Measurements from ENCODE around the gene RABGAP1.

The RABGAP1 gene

GRCh38 chr9:123113185-123113584 lies 172.4 kb downstream of the RABGAP1 start:
- Mint-ChIP-seq H3K9me3 (no peaks in the 10 kb centered on the region), H3K27me3 (no peaks in the 10 kb centered on the region), H3K27ac (no peak overlapping the region), H3K4me1 (peaks cover 15% of the 10 kb centered on the region), H3K4me3 (no peak overlapping the region)
- DNase-seq (no peak), ATAC-seq (no peak)

DNA sequence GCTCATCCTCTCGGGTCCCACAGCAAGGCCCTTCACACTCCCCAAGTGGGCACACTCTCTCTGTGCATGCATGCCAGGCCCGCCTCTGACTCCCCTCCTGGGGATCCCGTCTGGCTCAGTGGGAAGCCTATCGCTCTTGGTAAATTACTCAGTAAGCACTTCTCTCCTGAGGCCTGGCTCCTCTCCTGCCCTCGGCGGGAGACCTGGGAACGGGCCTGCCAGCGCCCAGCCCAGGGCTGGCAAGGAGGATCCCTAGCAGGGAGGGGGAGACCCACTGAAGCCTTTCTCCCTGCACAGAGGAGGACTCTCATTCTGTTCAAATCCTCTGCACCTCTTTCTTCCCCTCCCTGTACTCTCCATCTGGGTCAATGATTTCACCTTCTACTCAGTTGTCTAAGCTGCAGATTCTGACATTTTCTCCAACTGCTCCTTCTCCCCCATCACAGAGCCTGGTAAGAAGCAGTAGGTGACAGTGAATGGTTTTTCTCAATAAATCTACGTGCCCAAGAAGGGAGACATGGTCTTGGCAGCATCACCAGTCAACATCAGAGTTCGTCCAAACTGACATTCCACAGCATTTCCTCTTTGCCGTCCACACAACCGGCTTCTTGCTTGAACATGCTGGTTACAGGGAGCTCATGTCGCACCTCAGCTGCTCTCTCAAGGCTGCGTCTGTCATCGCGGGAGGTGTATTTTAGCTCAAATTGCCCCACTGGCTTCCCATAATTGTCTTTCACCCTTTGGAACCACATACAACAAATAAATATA lies 174.5 kb downstream of the RABGAP1 start:
- no peak for ATAC-seq
- H3K27me3 Mint-ChIP-seq = no peaks in the 10 kb centered on the region
- peaks cover 15% of the 10 kb centered on the region for H3K4me1 Mint-ChIP-seq
- no peaks in the 10 kb centered on the region for H3K9me3 Mint-ChIP-seq
- no peak overlapping the region for H3K4me3 Mint-ChIP-seq
- H3K27ac Mint-ChIP-seq = peak overlapping the region in 1 of 2 donors; percentile 50
- no peak for DNase-seq

DNA sequence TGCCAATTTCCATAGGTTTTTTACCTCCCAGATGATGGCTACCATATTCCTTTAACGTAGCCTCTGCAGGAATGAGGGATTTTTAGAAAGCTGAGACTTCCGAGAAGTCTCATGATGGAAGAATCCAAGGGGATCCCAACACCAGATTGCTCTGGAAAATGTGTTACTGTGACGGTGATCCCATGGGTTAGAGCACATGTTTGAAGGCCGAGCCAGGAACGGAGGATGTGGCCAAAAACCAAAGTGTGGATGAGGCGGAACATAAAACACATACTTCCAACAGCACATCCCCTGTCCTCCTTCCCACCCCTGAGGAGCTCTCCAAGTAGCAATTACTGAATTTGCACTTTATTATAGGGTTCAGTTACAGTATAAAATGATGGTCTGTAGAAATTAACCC lies 175.2 kb downstream of the RABGAP1 start:
- Mint-ChIP-seq H3K27me3 (no peaks in the 10 kb centered on the region), H3K4me1 (peaks cover 16% of the 10 kb centered on the region), H3K4me3 (no peak overlapping the region), H3K27ac (peak overlapping the region in 1 of 2 donors; percentile 49), H3K9me3 (no peaks in the 10 kb centered on the region)
- ATAC-seq (no peak), DNase-seq (no peak)

DNA sequence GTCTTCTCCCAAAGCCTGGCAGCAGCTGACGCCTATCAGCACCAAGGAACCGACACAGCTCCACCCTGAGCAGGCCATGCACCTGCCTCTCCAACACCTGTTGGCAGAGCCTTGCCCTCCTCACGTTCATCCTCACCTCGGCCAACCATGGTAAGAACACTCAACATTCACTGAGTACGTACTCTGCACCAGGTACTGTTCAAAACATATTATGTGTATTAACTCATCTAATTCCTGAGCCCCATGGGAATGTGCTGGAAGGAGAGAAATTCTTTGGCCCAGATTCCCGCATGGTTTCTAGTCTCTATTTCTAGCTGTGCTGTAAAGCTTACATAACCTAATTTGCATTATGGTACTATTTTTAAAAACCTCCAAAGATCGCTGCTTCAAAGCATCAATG lies 178.7 kb downstream of the RABGAP1 start:
- no peak for ATAC-seq
- no peak for DNase-seq
- no peaks in the 10 kb centered on the region for H3K27me3 Mint-ChIP-seq
- no peak overlapping the region for H3K4me3 Mint-ChIP-seq
- H3K4me1 Mint-ChIP-seq = peaks cover 6% of the 10 kb centered on the region
- no peak overlapping the region for H3K27ac Mint-ChIP-seq
- H3K9me3 Mint-ChIP-seq = no peaks in the 10 kb centered on the region

GRCh38 chr9:123120131-123120530 lies 179.3 kb downstream of the RABGAP1 start:
- no peaks in the 10 kb centered on the region for H3K27me3 Mint-ChIP-seq
- peaks cover 6% of the 10 kb centered on the region for H3K4me1 Mint-ChIP-seq
- H3K27ac Mint-ChIP-seq = no peak overlapping the region
- H3K4me3 Mint-ChIP-seq = no peak overlapping the region
- no peaks in the 10 kb centered on the region for H3K9me3 Mint-ChIP-seq
- no peak for DNase-seq
- no peak for ATAC-seq

DNA sequence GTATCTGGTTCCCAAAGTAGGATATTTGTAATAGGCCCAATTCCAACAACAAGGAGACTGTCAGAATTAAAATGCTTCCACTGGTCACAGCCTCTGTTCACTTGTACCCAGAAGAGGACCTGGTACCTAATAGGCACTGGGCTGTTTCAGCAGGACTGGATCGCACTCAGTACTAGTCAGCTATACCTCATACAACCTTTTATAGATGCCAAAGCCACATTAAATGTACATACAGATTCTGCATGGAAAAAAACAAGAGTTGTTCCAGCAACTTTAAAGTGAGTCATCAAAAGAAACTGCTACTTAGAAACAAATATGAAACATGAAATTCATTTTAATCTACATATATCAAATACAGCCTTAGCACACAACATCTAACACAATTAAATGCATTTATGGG lies 180.1 kb downstream of the RABGAP1 start:
- H3K4me3 Mint-ChIP-seq = no peak overlapping the region
- no peaks in the 10 kb centered on the region for H3K27me3 Mint-ChIP-seq
- peaks cover 6% of the 10 kb centered on the region for H3K4me1 Mint-ChIP-seq
- ATAC-seq (no peak), DNase-seq (no peak)
- H3K9me3 Mint-ChIP-seq = no peaks in the 10 kb centered on the region
- H3K27ac Mint-ChIP-seq = no peak overlapping the region

GRCh38 chr9:123121457-123121856 lies 180.6 kb downstream of the RABGAP1 start:
- H3K9me3 Mint-ChIP-seq = no peaks in the 10 kb centered on the region
- H3K27ac Mint-ChIP-seq = no peak overlapping the region
- no peaks in the 10 kb centered on the region for H3K27me3 Mint-ChIP-seq
- no peak for ATAC-seq
- H3K4me3 Mint-ChIP-seq = no peak overlapping the region
- no peak for DNase-seq
- H3K4me1 Mint-ChIP-seq = peaks cover 6% of the 10 kb centered on the region

GRCh38 chr9:123127512-123128075 lies 186.8 kb downstream of the RABGAP1 start:
- Mint-ChIP-seq H3K9me3 (no peaks in the 10 kb centered on the region), H3K27ac (no peak overlapping the region), H3K4me3 (no peak overlapping the region), H3K27me3 (no peaks in the 10 kb centered on the region), H3K4me1 (no peaks in the 10 kb centered on the region)
- ATAC-seq = no peak
- no peak for DNase-seq

DNA sequence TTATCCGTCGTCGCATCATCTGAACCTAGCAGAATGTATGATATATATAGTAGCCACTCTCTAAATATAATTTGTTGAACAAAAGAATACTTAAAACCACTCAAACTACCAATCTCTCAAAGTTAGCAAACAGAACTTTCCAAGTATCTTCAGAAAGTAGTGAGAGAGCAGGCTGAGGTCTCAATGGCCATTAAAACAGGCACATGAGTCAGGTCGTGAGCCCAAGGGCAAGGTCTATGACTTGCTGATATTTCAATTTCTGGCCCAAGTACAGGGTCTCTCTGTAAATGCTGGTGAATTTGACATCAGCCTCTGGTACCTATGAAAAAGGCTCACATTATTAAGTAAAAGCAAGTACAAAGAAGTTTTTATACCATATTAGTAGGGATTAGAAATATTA lies 187.8 kb downstream of the RABGAP1 start:
- no peaks in the 10 kb centered on the region for H3K9me3 Mint-ChIP-seq
- ATAC-seq (no peak), DNase-seq (no peak)
- H3K27me3 Mint-ChIP-seq = no peaks in the 10 kb centered on the region
- no peak overlapping the region for H3K27ac Mint-ChIP-seq
- no peak overlapping the region for H3K4me3 Mint-ChIP-seq
- no peaks in the 10 kb centered on the region for H3K4me1 Mint-ChIP-seq

DNA sequence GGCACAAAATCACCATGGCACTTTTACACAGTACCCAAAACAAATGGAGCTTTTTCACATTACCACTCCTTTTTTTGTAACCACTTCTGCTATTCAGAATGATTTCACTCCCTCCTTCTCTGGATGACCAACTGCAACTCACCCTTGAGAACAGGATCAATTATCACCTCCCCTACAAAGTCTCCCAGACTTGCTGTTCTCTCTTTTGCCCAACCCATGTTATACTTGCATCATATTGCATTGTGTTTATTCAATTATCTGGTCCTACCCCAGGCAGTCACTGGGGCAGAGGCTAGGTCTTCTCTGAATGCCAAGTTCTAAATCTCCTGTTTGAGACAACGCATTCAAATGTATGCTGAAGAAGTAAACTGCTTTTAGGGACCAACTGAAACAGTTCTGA lies 188.6 kb downstream of the RABGAP1 start:
- no peak overlapping the region for H3K27ac Mint-ChIP-seq

GRCh38 chr9:123131258-123131657 lies 190.4 kb downstream of the RABGAP1 start:
- ATAC-seq (no peak), DNase-seq (no peak)
- H3K9me3 Mint-ChIP-seq = no peaks in the 10 kb centered on the region
- H3K27me3 Mint-ChIP-seq = no peaks in the 10 kb centered on the region
- no peaks in the 10 kb centered on the region for H3K4me1 Mint-ChIP-seq
- no peak overlapping the region for H3K4me3 Mint-ChIP-seq
- no peak overlapping the region for H3K27ac Mint-ChIP-seq

More for the DNA sequence above, 188.6 kb downstream of the RABGAP1 start:
- Mint-ChIP-seq H3K4me3 (no peak overlapping the region), H3K4me1 (no peaks in the 10 kb centered on the region), H3K9me3 (no peaks in the 10 kb centered on the region), H3K27me3 (no peaks in the 10 kb centered on the region)
- ATAC-seq = no peak
- DNase-seq = no peak

DNA sequence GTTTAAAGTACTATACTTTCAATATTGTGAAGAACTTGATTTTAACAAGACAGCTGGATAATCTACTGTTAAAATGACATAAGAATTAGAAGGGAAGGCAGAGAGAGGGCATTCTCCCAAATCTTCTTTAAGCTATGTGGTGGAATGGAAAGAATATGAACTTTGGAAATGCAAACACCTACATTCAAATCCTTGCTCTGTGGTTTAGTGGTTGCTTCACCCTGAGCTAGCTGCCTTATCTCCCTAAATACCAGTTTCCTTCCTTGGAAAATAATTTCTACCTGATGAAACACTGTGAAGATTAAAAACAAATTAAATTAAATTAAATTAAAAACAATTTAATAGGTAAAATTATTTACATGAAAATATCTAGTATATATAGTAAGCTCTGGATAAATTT lies 191.2 kb downstream of the RABGAP1 start:
- no peak for ATAC-seq
- Mint-ChIP-seq H3K4me1 (no peaks in the 10 kb centered on the region), H3K27ac (no peak overlapping the region), H3K9me3 (no peaks in the 10 kb centered on the region), H3K27me3 (no peaks in the 10 kb centered on the region), H3K4me3 (no peak overlapping the region)
- no peak for DNase-seq

DNA sequence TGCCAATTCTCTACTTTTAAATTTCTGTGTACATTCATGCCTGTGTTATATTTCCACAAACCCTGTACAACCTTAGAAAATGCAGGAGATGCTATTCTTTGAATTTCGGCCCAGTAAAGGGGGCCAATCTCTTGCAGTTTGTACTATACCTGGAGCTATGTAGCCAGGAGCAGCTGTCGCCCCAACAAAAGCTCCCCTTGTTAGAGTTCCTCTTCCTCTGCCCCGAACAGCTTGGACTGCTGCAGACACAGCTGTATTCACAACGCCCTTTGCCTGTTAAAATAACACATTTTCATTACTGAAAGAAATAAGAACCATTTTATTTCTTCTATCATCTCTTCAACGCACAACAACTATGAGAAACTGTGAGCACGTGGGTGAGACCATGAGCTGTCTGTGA lies 191.9 kb downstream of the RABGAP1 start:
- H3K9me3 Mint-ChIP-seq = no peaks in the 10 kb centered on the region
- no peak for ATAC-seq

DNA sequence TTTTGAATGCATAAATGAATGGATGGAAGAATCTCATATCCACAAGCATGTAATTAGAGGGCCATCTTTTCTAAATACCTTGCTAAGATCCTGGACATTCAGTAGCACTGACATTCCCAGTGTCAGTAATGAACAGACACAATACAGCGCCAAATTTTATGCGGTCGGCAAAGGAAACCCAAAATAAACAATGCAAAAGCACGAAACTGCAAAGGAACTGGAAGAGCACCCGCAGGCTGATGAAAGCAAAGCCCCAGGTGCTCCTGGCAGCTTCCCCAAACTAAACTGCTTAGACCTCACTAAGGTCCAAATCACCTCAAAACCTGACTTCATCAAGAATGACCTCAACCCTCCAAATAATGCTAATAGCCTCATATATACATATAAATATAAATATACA lies 194.6 kb downstream of the RABGAP1 start:
- Mint-ChIP-seq H3K27ac (no peak overlapping the region), H3K27me3 (no peaks in the 10 kb centered on the region), H3K4me1 (peaks cover 8% of the 10 kb centered on the region), H3K9me3 (no peaks in the 10 kb centered on the region), H3K4me3 (no peak overlapping the region)
- ATAC-seq = no peak
- no peak for DNase-seq

More for the DNA sequence above, 191.9 kb downstream of the RABGAP1 start:
- no peaks in the 10 kb centered on the region for H3K4me1 Mint-ChIP-seq
- no peaks in the 10 kb centered on the region for H3K27me3 Mint-ChIP-seq
- H3K4me3 Mint-ChIP-seq = no peak overlapping the region
- DNase-seq = no peak
- H3K27ac Mint-ChIP-seq = no peak overlapping the region

- Mint-ChIP-seq H3K9me3 (no peaks in the 10 kb centered on the region), H3K27me3 (no peaks in the 10 kb centered on the region), H3K27ac (no peak overlapping the region), H3K4me1 (peaks cover 8% of the 10 kb centered on the region), H3K4me3 (no peak overlapping the region)
- ATAC-seq = no peak
- DNase-seq = no peak
These were observed 197.3 kb downstream of the RABGAP1 start for GRCh38 chr9:123138163-123138562.

DNA sequence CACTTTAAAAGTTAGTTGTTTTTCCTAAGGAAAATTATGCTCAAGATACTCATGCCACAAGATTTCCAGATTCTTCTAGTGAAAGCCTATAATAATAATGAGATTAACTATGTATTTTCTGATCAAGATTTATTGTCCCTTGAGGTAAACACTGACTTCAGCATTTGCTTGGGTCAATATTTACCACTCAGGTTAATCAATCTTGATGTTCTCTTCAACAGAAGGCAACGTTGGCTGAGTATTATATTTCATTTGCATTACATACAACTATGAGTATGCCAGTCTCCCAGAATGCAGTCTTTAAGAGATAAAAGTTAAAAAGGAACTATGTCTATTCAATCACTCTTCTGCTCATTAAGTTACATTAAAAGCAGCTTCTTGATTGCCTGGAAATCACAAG lies 208.2 kb downstream of the RABGAP1 start:
- Mint-ChIP-seq H3K4me1 (no peaks in the 10 kb centered on the region), H3K4me3 (no peak overlapping the region), H3K27ac (peak overlapping the region in 1 of 2 donors; percentile 19), H3K9me3 (no peaks in the 10 kb centered on the region), H3K27me3 (no peaks in the 10 kb centered on the region)
- DNase-seq = no peak
- ATAC-seq = no peak
